ENCODE data around the gene HTRA2.
A peak's percentile ranks its signal among the peaks of the same experiment; 100 is the strongest.

Gene HTRA2

DNA sequence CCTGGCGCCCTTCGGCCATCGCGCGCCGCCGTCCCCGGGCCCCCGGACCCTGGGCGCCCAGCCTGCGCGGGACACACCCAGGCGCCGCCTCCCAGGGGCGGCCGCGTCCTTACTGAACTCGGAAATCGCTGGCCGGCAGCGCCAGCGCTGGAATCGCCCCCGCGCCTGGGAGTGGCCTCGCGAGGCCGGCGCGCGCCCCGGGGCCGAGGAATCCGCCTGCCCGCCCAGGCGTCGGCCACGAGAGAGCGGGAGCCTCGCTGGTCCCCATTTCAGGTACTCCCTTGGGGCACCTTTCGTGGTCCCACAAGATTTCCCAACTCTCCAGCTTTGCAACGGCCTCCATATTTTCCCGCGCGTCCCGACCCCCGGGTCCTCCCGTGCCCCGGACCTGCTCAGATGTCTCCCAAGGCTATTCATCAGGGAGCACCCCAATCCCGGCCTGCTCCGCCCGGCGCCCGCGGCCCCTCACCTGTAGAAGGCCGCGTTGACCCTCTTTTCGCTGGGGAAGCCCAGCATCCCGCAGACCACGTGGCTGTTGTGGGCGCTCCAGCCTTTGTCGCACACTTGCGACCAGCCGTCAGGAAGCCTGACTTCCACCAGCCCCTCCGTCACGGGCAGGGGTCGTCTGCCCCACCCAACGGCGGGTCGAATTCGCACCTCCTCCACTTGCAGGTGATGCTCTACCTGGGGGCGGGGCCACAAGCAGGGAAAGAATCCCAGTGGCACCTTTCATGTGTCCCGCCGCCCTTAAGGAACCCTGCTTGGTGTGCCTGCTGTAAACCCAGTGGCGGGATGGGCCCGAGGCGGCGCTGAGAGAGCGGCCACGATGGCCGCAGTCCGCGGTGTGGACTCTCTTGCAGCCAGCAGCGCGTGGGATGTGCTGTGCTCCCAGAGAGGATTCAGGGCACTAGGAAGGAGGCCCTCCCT lies 19.4 kb downstream of the HTRA2 start:
- peak; percentile 64 for ATAC-seq
- no peak for TF ChIP-seq PPARA (CRISPR knock-in tag; IDR thresholded peaks at IDR 0.05; ENCODE audit: borderline replicate concordance)
- no peak for TF ChIP-seq SNAI2 (CRISPR knock-in tag; IDR thresholded peaks at IDR 0.05)
- no peak for TF ChIP-seq RARB (CRISPR knock-in tag; IDR thresholded peaks at IDR 0.05)
- TF ChIP-seq, protein P1, sequence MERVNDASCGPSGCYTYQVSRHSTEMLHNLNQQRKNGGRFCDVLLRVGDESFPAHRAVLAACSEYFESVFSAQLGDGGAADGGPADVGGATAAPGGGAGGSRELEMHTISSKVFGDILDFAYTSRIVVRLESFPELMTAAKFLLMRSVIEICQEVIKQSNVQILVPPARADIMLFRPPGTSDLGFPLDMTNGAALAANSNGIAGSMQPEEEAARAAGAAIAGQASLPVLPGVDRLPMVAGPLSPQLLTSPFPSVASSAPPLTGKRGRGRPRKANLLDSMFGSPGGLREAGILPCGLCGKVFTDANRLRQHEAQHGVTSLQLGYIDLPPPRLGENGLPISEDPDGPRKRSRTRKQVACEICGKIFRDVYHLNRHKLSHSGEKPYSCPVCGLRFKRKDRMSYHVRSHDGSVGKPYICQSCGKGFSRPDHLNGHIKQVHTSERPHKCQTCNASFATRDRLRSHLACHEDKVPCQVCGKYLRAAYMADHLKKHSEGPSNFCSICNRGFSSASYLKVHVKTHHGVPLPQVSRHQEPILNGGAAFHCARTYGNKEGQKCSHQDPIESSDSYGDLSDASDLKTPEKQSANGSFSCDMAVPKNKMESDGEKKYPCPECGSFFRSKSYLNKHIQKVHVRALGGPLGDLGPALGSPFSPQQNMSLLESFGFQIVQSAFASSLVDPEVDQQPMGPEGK (CRISPR knock-in tag; IDR thresholded peaks at IDR 0.05; ENCODE audit: borderline replicate concordance), result no peak
- TF ChIP-seq, protein P2, sequence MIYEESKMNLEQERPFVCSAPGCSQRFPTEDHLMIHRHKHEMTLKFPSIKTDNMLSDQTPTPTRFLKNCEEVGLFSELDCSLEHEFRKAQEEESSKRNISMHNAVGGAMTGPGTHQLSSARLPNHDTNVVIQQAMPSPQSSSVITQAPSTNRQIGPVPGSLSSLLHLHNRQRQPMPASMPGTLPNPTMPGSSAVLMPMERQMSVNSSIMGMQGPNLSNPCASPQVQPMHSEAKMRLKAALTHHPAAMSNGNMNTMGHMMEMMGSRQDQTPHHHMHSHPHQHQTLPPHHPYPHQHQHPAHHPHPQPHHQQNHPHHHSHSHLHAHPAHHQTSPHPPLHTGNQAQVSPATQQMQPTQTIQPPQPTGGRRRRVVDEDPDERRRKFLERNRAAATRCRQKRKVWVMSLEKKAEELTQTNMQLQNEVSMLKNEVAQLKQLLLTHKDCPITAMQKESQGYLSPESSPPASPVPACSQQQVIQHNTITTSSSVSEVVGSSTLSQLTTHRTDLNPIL (CRISPR knock-in tag; IDR thresholded peaks at IDR 0.05; ENCODE audit: low read depth), result no peak
- no peak for TF ChIP-seq ZFP30 (CRISPR knock-in tag; IDR thresholded peaks at IDR 0.05)
- no peak for TF ChIP-seq ZNF70 (CRISPR knock-in tag; IDR thresholded peaks at IDR 0.05)
- no peak for TF ChIP-seq ESRRG (CRISPR knock-in tag; IDR thresholded peaks at IDR 0.05)
- TF ChIP-seq ISL1 (CRISPR knock-in tag; IDR thresholded peaks at IDR 0.05), result no peak
- TF ChIP-seq ZFP3 (CRISPR knock-in tag; IDR thresholded peaks at IDR 0.05), result no peak
- TF ChIP-seq, protein P3, sequence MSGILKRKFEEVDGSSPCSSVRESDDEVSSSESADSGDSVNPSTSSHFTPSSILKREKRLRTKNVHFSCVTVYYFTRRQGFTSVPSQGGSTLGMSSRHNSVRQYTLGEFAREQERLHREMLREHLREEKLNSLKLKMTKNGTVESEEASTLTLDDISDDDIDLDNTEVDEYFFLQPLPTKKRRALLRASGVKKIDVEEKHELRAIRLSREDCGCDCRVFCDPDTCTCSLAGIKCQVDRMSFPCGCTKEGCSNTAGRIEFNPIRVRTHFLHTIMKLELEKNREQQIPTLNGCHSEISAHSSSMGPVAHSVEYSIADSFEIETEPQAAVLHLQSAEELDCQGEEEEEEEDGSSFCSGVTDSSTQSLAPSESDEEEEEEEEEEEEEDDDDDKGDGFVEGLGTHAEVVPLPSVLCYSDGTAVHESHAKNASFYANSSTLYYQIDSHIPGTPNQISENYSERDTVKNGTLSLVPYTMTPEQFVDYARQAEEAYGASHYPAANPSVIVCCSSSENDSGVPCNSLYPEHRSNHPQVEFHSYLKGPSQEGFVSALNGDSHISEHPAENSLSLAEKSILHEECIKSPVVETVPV (CRISPR knock-in tag; IDR thresholded peaks at IDR 0.05), result no peak
- no peak for TF ChIP-seq OSR1 (CRISPR knock-in tag; IDR thresholded peaks at IDR 0.05)
- no peak for TF ChIP-seq TCF4 (CRISPR knock-in tag; IDR thresholded peaks at IDR 0.05; ENCODE audit: borderline replicate concordance)

DNA sequence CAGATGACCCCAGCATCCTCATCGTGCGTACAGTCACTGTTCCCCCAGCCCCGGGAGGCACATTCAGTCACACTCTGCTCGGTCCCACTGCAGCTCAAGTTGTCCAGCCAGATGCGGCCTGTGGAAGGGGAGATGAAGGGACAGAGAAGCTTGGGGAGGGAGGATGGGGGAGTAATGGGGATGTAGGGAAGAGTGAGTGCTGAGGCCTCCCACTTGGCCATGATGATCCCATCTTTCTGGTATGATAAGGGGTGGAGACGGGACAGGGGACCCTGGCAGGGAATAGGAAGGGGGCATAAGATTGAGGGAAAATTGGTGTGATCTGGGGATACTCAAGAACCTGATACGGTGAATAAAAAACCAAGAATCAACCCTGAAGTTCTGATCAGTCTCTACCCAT lies 20.5 kb downstream of the HTRA2 start:
- TF ChIP-seq, protein P1 (CRISPR knock-in tag; IDR thresholded peaks at IDR 0.05; ENCODE audit: borderline replicate concordance), result no peak
- TF ChIP-seq OSR1 (CRISPR knock-in tag; IDR thresholded peaks at IDR 0.05), result no peak
- no peak for TF ChIP-seq BACH2 (CRISPR knock-in tag; IDR thresholded peaks at IDR 0.05; ENCODE audit: borderline replicate concordance)
- TF ChIP-seq, protein P2 (CRISPR knock-in tag; IDR thresholded peaks at IDR 0.05; ENCODE audit: low read depth), result no peak
- TF ChIP-seq, protein P4, sequence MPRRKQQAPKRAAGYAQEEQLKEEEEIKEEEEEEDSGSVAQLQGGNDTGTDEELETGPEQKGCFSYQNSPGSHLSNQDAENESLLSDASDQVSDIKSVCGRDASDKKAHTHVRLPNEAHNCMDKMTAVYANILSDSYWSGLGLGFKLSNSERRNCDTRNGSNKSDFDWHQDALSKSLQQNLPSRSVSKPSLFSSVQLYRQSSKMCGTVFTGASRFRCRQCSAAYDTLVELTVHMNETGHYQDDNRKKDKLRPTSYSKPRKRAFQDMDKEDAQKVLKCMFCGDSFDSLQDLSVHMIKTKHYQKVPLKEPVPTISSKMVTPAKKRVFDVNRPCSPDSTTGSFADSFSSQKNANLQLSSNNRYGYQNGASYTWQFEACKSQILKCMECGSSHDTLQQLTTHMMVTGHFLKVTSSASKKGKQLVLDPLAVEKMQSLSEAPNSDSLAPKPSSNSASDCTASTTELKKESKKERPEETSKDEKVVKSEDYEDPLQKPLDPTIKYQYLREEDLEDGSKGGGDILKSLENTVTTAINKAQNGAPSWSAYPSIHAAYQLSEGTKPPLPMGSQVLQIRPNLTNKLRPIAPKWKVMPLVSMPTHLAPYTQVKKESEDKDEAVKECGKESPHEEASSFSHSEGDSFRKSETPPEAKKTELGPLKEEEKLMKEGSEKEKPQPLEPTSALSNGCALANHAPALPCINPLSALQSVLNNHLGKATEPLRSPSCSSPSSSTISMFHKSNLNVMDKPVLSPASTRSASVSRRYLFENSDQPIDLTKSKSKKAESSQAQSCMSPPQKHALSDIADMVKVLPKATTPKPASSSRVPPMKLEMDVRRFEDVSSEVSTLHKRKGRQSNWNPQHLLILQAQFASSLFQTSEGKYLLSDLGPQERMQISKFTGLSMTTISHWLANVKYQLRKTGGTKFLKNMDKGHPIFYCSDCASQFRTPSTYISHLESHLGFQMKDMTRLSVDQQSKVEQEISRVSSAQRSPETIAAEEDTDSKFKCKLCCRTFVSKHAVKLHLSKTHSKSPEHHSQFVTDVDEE (CRISPR knock-in tag; IDR thresholded peaks at IDR 0.05), result no peak
- TF ChIP-seq CSDC2 (CRISPR knock-in tag; IDR thresholded peaks at IDR 0.05), result no peak
- TF ChIP-seq PPARA (CRISPR knock-in tag; IDR thresholded peaks at IDR 0.05; ENCODE audit: borderline replicate concordance), result no peak
- no peak for TF ChIP-seq ZFP3 (CRISPR knock-in tag; IDR thresholded peaks at IDR 0.05)
- TF ChIP-seq ARNTL (CRISPR knock-in tag; IDR thresholded peaks at IDR 0.05; ENCODE audit: borderline replicate concordance, low read depth), result no peak
- no peak for TF ChIP-seq ZNF8 (CRISPR knock-in tag; IDR thresholded peaks at IDR 0.05)
- TF ChIP-seq, protein P5, sequence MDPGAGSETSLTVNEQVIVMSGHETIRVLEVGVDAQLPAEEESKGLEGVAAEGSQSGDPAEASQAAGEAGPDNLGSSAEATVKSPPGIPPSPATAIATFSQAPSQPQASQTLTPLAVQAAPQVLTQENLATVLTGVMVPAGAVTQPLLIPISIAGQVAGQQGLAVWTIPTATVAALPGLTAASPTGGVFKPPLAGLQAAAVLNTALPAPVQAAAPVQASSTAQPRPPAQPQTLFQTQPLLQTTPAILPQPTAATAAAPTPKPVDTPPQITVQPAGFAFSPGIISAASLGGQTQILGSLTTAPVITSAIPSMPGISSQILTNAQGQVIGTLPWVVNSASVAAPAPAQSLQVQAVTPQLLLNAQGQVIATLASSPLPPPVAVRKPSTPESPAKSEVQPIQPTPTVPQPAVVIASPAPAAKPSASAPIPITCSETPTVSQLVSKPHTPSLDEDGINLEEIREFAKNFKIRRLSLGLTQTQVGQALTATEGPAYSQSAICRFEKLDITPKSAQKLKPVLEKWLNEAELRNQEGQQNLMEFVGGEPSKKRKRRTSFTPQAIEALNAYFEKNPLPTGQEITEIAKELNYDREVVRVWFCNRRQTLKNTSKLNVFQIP (CRISPR knock-in tag; IDR thresholded peaks at IDR 0.05; ENCODE audit: borderline replicate concordance, low read depth), result no peak
- no peak for TF ChIP-seq ZC3H10 (CRISPR knock-in tag; IDR thresholded peaks at IDR 0.05)
- TF ChIP-seq ISL1 (CRISPR knock-in tag; IDR thresholded peaks at IDR 0.05), result no peak
- no peak for TF ChIP-seq RARB (CRISPR knock-in tag; IDR thresholded peaks at IDR 0.05)
- TF ChIP-seq ZFP30 (CRISPR knock-in tag; IDR thresholded peaks at IDR 0.05), result no peak

More for the DNA sequence above, 20.5 kb downstream of the HTRA2 start:
- no peak for ATAC-seq

Measured in SK-N-SH treated with all-trans-retinoic acid at 6 μM for 48 hours (cell line).